Astrocyte (in vitro differentiated cells and primary cell): Measurements from ENCODE around the gene ARSJ. TPM values are rescaled to one million over a fixed set of nuclear protein-coding genes. Genes with fewer than 3 reads are reported as not detected.

ENCODE experiments used
- DNase-seq: peaks from one replicate; pipeline ENCODE4 v3.0.0-alpha.2; 2010; ENCODE audit warnings: low read depth
- FAIRE-seq: peaks from 2 replicates; lab custom pipeline; 2011; peaks lifted over from hg19 to GRCh38; lab: Jason Lieb, UNC
- H2AFZ ChIP-seq: 2 replicates; pipeline ENCODE4 v1.6.0; 2012; ENCODE audit warnings: low read depth, low read length, inconsistent platforms
- H3K27ac ChIP-seq: 2 replicates; pipeline ENCODE4 v1.5.1; 2011; ENCODE audit warnings: low read depth, low read length, inconsistent platforms
- H3K27me3 ChIP-seq: 2 replicates; pipeline ENCODE4 v1.6.0; 2011; ENCODE audit warnings: low read length, inconsistent platforms; ENCODE audit not compliant: insufficient read depth
- H3K36me3 ChIP-seq: 2 replicates; pipeline ENCODE4 v1.5.1; 2011; ENCODE audit warnings: low read length, inconsistent platforms; ENCODE audit not compliant: insufficient read depth
- H3K4me1 ChIP-seq: 2 replicates; pipeline ENCODE4 v1.5.1; 2011; ENCODE audit warnings: low read length, inconsistent platforms; ENCODE audit not compliant: insufficient read depth
- H3K4me2 ChIP-seq: 2 replicates; pipeline ENCODE4 v1.6.0; 2012; ENCODE audit warnings: low read length, inconsistent platforms
- H3K4me3 ChIP-seq: 2 replicates; pipeline ENCODE4 v1.5.1; 2011; ENCODE audit warnings: low read depth, mild to moderate bottlenecking, low read length, inconsistent platforms; ENCODE audit not compliant: insufficient read depth
- H3K79me2 ChIP-seq: 2 replicates; pipeline ENCODE4 v1.6.0; 2012; ENCODE audit warnings: mild to moderate bottlenecking, low read length, inconsistent platforms; ENCODE audit not compliant: insufficient read depth
- H3K9ac ChIP-seq: 2 replicates; pipeline ENCODE4 v1.6.0; 2012; ENCODE audit warnings: mild to moderate bottlenecking, low read length, inconsistent platforms
- H3K9me3 ChIP-seq: 2 replicates; pipeline ENCODE4 v1.5.1; 2012; ENCODE audit warnings: low read depth, mild to moderate bottlenecking, low read length, inconsistent platforms; ENCODE audit not compliant: insufficient read depth
- H4K20me1 ChIP-seq: 2 replicates; pipeline ENCODE4 v1.6.0; 2012; ENCODE audit warnings: low read length, inconsistent platforms; ENCODE audit not compliant: insufficient read depth
- H3K27ac Mint-ChIP-seq: one replicate; pipeline ENCODE4 v1.8.0; 2021; ENCODE audit warnings: mild to moderate bottlenecking, mixed read lengths; ENCODE audit not compliant: unreplicated experiment
- H3K27me3 Mint-ChIP-seq: one replicate; pipeline ENCODE4 v1.8.0; 2021; ENCODE audit warnings: low read depth, mixed read lengths; ENCODE audit not compliant: unreplicated experiment
- H3K36me3 Mint-ChIP-seq: one replicate; pipeline ENCODE4 v1.8.0; 2021; ENCODE audit warnings: low read depth, mixed read lengths; ENCODE audit not compliant: unreplicated experiment
- H3K4me1 Mint-ChIP-seq: one replicate; pipeline ENCODE4 v1.8.0; 2021; ENCODE audit warnings: low read depth, mixed read lengths; ENCODE audit not compliant: unreplicated experiment
- H3K4me3 Mint-ChIP-seq: one replicate; pipeline ENCODE4 v1.8.0; 2021; ENCODE audit warnings: mild to moderate bottlenecking, moderate library complexity, mixed read lengths; ENCODE audit not compliant: unreplicated experiment
- H3K9me3 Mint-ChIP-seq: one replicate; pipeline ENCODE4 v1.8.0; 2021; ENCODE audit warnings: mild to moderate bottlenecking, mixed read lengths; ENCODE audit not compliant: unreplicated experiment
- CTCF ChIP-seq: IDR thresholded peaks from 2 replicates; pipeline ENCODE4 v1.5.1; 2011; ENCODE audit warnings: low read depth, mild to moderate bottlenecking, inconsistent platforms, low read length, moderate library complexity; ENCODE audit not compliant: insufficient read depth
- EZH2 ChIP-seq: IDR thresholded peaks from 2 replicates; pipeline ENCODE4 v1.6.1; 2012; ENCODE audit warnings: mild to moderate bottlenecking, low read length, inconsistent platforms; ENCODE audit not compliant: insufficient read depth
- total RNA-seq: library from RNA; stranded (reverse); gene quantifications from 2 replicates; pipeline ENCODE4 v1.2.1, GENCODE V29; 2021

ARSJ gene
- total RNA-seq, 1 donor from 2014 or later = 66.5 TPM

GRCh38 chr4:113873508-113873907 is 105.9 kb downstream of the ARSJ start:
- peaks cover 20% of the 10 kb centered on the region for H3K4me1 Mint-ChIP-seq
- H3K9ac ChIP-seq = no peak overlapping the region
- H3K4me1 ChIP-seq = peaks cover 10% of the 10 kb centered on the region
- TF ChIP-seq CTCF (no peak), EZH2 (no peak)
- no peak overlapping the region for H3K27ac ChIP-seq
- H2AFZ ChIP-seq = no peak overlapping the region
- no peak overlapping the region for H3K4me2 ChIP-seq
- no peaks in the 10 kb centered on the region for H3K27me3 Mint-ChIP-seq
- H3K4me3 Mint-ChIP-seq = no peak overlapping the region
- H3K9me3 Mint-ChIP-seq = no peaks in the 10 kb centered on the region
- no peaks in the 10 kb centered on the region for H3K36me3 Mint-ChIP-seq
- H3K27me3 ChIP-seq = no peaks in the 10 kb centered on the region
- H3K9me3 ChIP-seq = no peaks in the 10 kb centered on the region
- H3K79me2 ChIP-seq = no peaks in the 10 kb centered on the region
- H3K27ac Mint-ChIP-seq = peak overlapping the region; percentile 12
- no peak for DNase-seq
- H3K36me3 ChIP-seq = peaks cover 6% of the 10 kb centered on the region
- no peak overlapping the region for H3K4me3 ChIP-seq
- H4K20me1 ChIP-seq = no peaks in the 10 kb centered on the region
- FAIRE-seq = no peak

GRCh38 chr4:113872426-113873260 is 106.8 kb downstream of the ARSJ start:
- H3K27ac Mint-ChIP-seq = peak overlapping the region; percentile 88
- peak; percentile 63 for DNase-seq

More at GRCh38 chr4:113872426-113873260, 106.8 kb downstream of the ARSJ start:
- Histone ChIP-seq H3K9me3 (no peaks in the 10 kb centered on the region), H3K36me3 (peaks cover 6% of the 10 kb centered on the region), H3K4me1 (peaks cover 10% of the 10 kb centered on the region), H2AFZ (no peak overlapping the region), H3K27me3 (no peaks in the 10 kb centered on the region), H4K20me1 (no peaks in the 10 kb centered on the region), H3K4me2 (peak overlapping the region; percentile 13), H3K9ac (no peak overlapping the region), H3K27ac (no peak overlapping the region), H3K79me2 (no peaks in the 10 kb centered on the region), H3K4me3 (no peak overlapping the region)
- Mint-ChIP-seq H3K4me3 (no peak overlapping the region), H3K4me1 (peaks cover 20% of the 10 kb centered on the region), H3K9me3 (no peaks in the 10 kb centered on the region), H3K27me3 (no peaks in the 10 kb centered on the region), H3K36me3 (no peaks in the 10 kb centered on the region)
- TF ChIP-seq CTCF = no peak
- no peak for TF ChIP-seq EZH2
- peak; percentile 58 for FAIRE-seq
